Uterus (tissue), 2 donors: ENCODE data around the gene MAPRE3.

ENCODE experiments used
- CTCF ChIP-seq, 4 experiments: fragments of 200-600 bp in 2 of 4; fragments of 450-650 bp in 2 of 4; sonication (generic) in 2 of 4; IDR thresholded peaks; one replicate each; pipeline ENCODE4 v1.5.1; 2016 to 2019; ENCODE audit warnings: antibody characterized with exemption in 4 of 4, mild to moderate bottlenecking in 2 of 4, moderate library complexity in 1 of 4
- POLR2A ChIP-seq, 2 donors: fragments of 450-650 bp; IDR thresholded peaks; one replicate each; pipeline ENCODE4 v1.6.1; 2016; ENCODE audit warnings: antibody characterized with exemption in 2 of 2, mild to moderate bottlenecking in 1 of 2, moderate library complexity in 1 of 2

GRCh38 chr2:27009083-27009482, 38.6 kb downstream of the MAPRE3 start:
- TF ChIP-seq POLR2A (IDR thresholded peaks at IDR 0.05) (no peak), CTCF (IDR thresholded peaks at IDR 0.05) (no peak)
